ENCODE data around the gene TENM4.

Gene TENM4

GRCh38 chr11:79090191-79090705 is 350.6 kb downstream of the TENM4 start:
- TF ChIP-seq, protein P1, sequence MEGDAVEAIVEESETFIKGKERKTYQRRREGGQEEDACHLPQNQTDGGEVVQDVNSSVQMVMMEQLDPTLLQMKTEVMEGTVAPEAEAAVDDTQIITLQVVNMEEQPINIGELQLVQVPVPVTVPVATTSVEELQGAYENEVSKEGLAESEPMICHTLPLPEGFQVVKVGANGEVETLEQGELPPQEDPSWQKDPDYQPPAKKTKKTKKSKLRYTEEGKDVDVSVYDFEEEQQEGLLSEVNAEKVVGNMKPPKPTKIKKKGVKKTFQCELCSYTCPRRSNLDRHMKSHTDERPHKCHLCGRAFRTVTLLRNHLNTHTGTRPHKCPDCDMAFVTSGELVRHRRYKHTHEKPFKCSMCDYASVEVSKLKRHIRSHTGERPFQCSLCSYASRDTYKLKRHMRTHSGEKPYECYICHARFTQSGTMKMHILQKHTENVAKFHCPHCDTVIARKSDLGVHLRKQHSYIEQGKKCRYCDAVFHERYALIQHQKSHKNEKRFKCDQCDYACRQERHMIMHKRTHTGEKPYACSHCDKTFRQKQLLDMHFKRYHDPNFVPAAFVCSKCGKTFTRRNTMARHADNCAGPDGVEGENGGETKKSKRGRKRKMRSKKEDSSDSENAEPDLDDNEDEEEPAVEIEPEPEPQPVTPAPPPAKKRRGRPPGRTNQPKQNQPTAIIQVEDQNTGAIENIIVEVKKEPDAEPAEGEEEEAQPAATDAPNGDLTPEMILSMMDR (IDR thresholded peaks at IDR 0.05), result no peak
- no peak overlapping the region for H3K27ac ChIP-seq
- H3K4me3 ChIP-seq, result no peak overlapping the region
- DNase-seq (ENCODE audit: low spot score), result no peak

DNA sequence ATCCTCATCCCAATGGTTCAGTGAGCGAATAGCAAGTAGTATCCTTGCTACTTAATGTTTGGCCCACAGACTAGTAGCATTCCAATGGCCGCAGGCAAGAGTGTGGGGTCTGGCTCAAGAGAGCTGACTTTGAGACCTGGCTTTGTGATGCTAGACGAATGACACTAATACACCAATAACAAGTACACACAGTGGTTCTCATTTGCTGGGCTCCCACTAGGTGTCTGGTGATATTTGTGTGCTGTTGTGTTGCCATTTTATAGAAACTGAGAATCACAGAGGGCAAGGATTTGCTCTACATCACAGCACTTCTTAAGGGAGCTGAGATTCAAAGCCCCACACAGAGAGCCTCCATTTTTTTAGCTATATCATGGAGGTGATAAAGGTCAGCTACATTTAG is 351.2 kb downstream of the TENM4 start:
- TF ChIP-seq, protein P1 (IDR thresholded peaks at IDR 0.05), result no peak
- no peak overlapping the region for H3K27ac ChIP-seq

DNA sequence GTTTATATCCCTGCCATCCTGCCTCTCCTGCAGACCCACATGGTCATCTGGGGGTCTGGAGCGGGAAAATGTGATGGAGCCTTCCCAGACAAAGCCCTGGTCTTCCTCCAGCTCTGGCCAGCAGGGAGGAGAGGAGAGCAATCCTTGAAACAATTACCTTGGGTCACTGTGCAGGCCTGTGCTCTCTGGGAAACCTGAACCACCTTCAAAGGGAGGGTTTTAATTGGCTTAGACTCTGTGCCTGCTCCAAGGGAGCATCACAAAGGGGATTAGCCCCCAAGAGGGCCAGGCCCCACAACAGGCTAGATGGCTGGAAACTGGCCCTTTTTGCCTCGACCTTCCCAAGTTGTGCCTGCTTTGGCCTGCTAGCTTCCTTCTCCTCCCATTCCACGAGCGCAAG is 351.9 kb downstream of the TENM4 start:
- H3K4me3 ChIP-seq, result no peak overlapping the region
- TF ChIP-seq, protein P1 (IDR thresholded peaks at IDR 0.05), result no peak
- DNase-seq (ENCODE audit: low spot score), result no peak
- H3K27ac ChIP-seq, result no peak overlapping the region

More for the DNA sequence above, 351.2 kb downstream of the TENM4 start:
- no peak for DNase-seq (ENCODE audit: low spot score)
- no peak overlapping the region for H3K4me3 ChIP-seq

DNA sequence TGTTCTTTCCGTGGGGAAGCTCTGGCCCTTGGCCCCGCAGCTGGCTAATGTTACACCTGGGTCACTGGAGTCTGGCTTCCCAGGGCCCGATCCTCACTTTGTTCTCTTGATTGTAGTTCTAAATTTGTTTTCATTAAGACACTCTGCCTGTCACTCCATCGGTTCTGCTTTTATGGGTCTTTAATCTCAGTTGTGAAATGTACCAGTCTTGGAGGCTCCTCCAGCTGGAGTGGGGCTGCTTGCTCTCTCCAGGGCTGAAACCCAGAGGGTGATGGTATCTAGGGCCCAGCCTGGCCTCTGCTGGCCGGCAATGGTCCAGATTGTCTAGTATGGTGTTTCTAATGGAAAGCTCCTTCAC is 352.9 kb downstream of the TENM4 start:
- Histone ChIP-seq H3K4me3 (no peak overlapping the region), H3K27ac (no peak overlapping the region)
- TF ChIP-seq, protein P1 (IDR thresholded peaks at IDR 0.05), result no peak
- DNase-seq (ENCODE audit: low spot score), result no peak

- TF ChIP-seq, protein P1 (IDR thresholded peaks at IDR 0.05), result no peak
- no peak for DNase-seq (ENCODE audit: low spot score)
These were observed 353.4 kb downstream of the TENM4 start for GRCh38 chr11:79087238-79087960.

DNA sequence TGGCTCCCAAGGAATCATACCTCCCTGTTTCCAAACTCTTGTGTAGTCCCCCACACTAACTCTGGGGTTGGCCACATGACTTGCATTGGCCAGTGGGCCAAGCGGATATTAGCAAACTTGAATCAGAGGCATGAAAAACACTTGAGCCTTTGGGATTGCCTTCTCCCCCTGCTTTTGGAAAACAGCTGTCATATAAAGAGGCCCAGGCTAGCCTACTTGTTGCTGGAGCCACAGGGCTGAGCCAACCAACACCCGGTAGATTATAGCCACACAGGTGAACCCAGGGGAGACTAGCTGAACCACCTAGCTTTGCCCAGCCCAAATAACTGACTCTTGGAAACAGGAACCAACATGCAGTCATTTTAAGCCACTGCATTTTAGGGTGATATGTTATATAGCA is 354.8 kb downstream of the TENM4 start:
- Histone ChIP-seq H3K4me3 (no peak overlapping the region), H3K27ac (no peak overlapping the region)
- TF ChIP-seq, protein P1 (IDR thresholded peaks at IDR 0.05), result no peak
- no peak for DNase-seq (ENCODE audit: low spot score)

More at GRCh38 chr11:79087238-79087960, 353.4 kb downstream of the TENM4 start:
- Histone ChIP-seq H3K27ac (no peak overlapping the region), H3K4me3 (no peak overlapping the region)

DNA sequence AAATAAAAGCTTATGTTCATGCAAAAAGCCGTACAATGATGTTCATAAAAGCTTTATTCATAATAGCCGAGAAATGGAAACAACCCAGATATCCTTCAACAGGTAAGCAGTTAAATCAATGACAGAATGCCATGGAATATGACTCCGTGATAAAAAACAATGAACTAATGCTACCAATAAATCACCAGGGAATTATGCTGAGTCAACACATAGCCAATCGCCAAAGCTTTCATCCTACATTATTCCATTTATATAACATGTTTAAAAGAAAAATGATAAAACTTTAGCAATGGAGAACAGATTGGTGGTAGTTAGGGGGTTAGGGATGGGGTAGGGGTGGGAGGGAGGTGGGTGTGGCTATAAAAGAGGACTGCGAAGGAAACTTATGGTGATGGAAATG is 356.4 kb downstream of the TENM4 start:
- Histone ChIP-seq H3K4me3 (no peak overlapping the region), H3K27ac (no peak overlapping the region)
- no peak for DNase-seq (ENCODE audit: low spot score)
- TF ChIP-seq, protein P1 (IDR thresholded peaks at IDR 0.05), result no peak
